ENCODE data around the gene MBNL2.

Gene MBNL2

DNA sequence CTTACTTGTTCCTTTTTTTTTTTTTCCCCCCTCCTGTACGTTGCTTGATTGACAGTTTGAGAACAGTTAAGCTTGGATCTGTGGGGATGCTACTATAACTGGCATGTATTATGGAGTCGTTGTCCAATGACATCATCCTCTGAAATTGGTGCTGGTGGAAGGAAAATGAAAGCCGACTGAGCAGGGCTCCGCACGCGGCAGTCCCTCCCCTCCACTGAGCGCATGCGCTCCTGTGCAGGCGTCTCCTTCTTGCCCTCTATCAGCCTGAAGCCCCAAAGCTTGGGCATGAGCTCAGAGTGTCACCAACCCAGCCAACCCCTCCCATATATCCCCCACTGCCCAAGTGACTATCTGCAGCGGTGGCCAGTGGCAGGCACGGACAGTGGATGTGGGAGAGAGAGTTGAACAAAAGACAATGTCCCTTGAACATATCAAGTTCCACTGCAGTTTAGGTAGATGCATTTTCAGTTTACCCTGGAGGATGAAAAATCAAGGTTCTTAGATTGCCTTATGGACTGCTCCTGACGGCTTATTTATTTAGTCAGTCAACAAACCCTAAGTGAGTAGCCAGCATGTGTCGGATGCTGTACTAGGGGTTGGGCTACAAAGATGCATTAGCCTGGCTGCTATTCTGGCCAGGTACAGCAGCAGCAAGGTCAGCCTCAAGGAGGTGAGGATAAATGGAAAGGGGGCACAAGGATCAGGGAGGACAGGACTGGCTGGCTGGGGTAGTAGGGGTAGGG is 20.8 kb downstream of the MBNL2 start:
- Histone ChIP-seq H3K27me3 (ENCODE audit: control insufficient read depth in 3 of 3, insufficient read depth in 3 of 3, low read depth in 1 of 3, low read length in 3 of 3) (no peaks in the 10 kb centered on the region), H3K23ac (ENCODE audit: low read depth, low read length, poor library complexity) (no peak overlapping the region), H4K91ac (ENCODE audit: low read depth, low read length, poor library complexity) (no peak overlapping the region), H3K79me1 (ENCODE audit: low read depth, low read length) (peaks cover 4% of the 10 kb centered on the region), H3K9ac (ENCODE audit: low read depth, low read length, poor library complexity) (no peak overlapping the region), H4K8ac (ENCODE audit: low read depth, low read length) (no peak overlapping the region), H3K18ac (ENCODE audit: low read length) (no peak overlapping the region), H3K4me2 (ENCODE audit: insufficient read depth, low read length, poor library complexity, severe bottlenecking) (no peak overlapping the region), H2BK12ac (ENCODE audit: low read length) (no peak overlapping the region), H2BK15ac (ENCODE audit: low read length) (no peak overlapping the region), H3K9me3 (replicated peaks in 1 of 2; ENCODE audit: control insufficient read depth in 2 of 2, insufficient read depth in 1 of 2, low read depth in 1 of 2, low read length in 2 of 2) (no peaks in the 10 kb centered on the region), H3K4ac (ENCODE audit: low read length) (no peak overlapping the region), H2AK5ac (ENCODE audit: low read depth, low read length) (no peak overlapping the region), H3K36me3 (replicated peaks in 1 of 2; ENCODE audit: control insufficient read depth in 2 of 2, insufficient read depth in 2 of 2, low read length in 2 of 2) (no peaks in the 10 kb centered on the region), H3K27ac (replicated peaks; ENCODE audit: low read length) (no peak overlapping the region), H3K14ac (ENCODE audit: low read length) (no peak overlapping the region), H2BK5ac (ENCODE audit: low read length) (no peak overlapping the region), H3K4me1 (ENCODE audit: control insufficient read depth in 2 of 2, insufficient read depth in 1 of 2, low read depth in 1 of 2, low read length in 2 of 2) (peaks cover 2 to 4% of the 10 kb centered on the region in 2 donors), H2AFZ (ENCODE audit: low read length) (no peak overlapping the region), H2BK120ac (ENCODE audit: low read depth, low read length) (no peak overlapping the region), H3K4me3 (ENCODE audit: low read length in 2 of 2) (no peak overlapping the region)
- DNase-seq (ENCODE audit: low spot score), result no peak
- no CpG with 5 or more reads among the region's 13 CpGs for WGBS, 2 donors (ENCODE audit: extremely low coverage in 2 of 2, insufficient read length in 2 of 2, insufficient replicate concordance in 1 of 2)

- no peak overlapping the region for H3K9ac ChIP-seq (ENCODE audit: low read depth, low read length, poor library complexity)
These were observed 22.0 kb downstream of the MBNL2 start for GRCh38 chr13:97243915-97244781.

GRCh38 chr13:97245011-97245410 is 22.9 kb downstream of the MBNL2 start:
- Histone ChIP-seq H2BK12ac (ENCODE audit: low read length) (no peak overlapping the region), H3K4ac (ENCODE audit: low read length) (no peak overlapping the region), H3K4me2 (ENCODE audit: insufficient read depth, low read length, poor library complexity, severe bottlenecking) (no peak overlapping the region), H3K14ac (ENCODE audit: low read length) (no peak overlapping the region), H3K9ac (ENCODE audit: low read depth, low read length, poor library complexity) (no peak overlapping the region), H2BK5ac (ENCODE audit: low read length) (no peak overlapping the region), H2AK5ac (ENCODE audit: low read depth, low read length) (no peak overlapping the region), H3K27me3 (ENCODE audit: control insufficient read depth in 3 of 3, insufficient read depth in 3 of 3, low read depth in 1 of 3, low read length in 3 of 3) (no peaks in the 10 kb centered on the region), H3K23ac (ENCODE audit: low read depth, low read length, poor library complexity) (no peak overlapping the region), H2BK120ac (ENCODE audit: low read depth, low read length) (no peak overlapping the region), H4K91ac (ENCODE audit: low read depth, low read length, poor library complexity) (no peak overlapping the region), H3K9me3 (replicated peaks in 1 of 2; ENCODE audit: control insufficient read depth in 2 of 2, insufficient read depth in 1 of 2, low read depth in 1 of 2, low read length in 2 of 2) (no peaks in the 10 kb centered on the region), H3K79me1 (ENCODE audit: low read depth, low read length) (peaks cover 4% of the 10 kb centered on the region), H3K27ac (replicated peaks; ENCODE audit: low read length) (no peak overlapping the region), H3K4me1 (ENCODE audit: control insufficient read depth in 2 of 2, insufficient read depth in 1 of 2, low read depth in 1 of 2, low read length in 2 of 2) (peaks cover 4% of the 10 kb centered on the region in 2 donors), H3K36me3 (replicated peaks in 1 of 2; ENCODE audit: control insufficient read depth in 2 of 2, insufficient read depth in 2 of 2, low read length in 2 of 2) (no peaks in the 10 kb centered on the region), H2BK15ac (ENCODE audit: low read length) (no peak overlapping the region), H2AFZ (ENCODE audit: low read length) (no peak overlapping the region), H4K8ac (ENCODE audit: low read depth, low read length) (no peak overlapping the region), H3K18ac (ENCODE audit: low read length) (no peak overlapping the region), H3K4me3 (ENCODE audit: low read length in 2 of 2) (no peak overlapping the region)
- DNase-seq (ENCODE audit: low spot score), result no peak

More at GRCh38 chr13:97243915-97244781, 22.0 kb downstream of the MBNL2 start:
- no peaks in the 10 kb centered on the region for H3K36me3 ChIP-seq (replicated peaks in 1 of 2; ENCODE audit: control insufficient read depth in 2 of 2, insufficient read depth in 2 of 2, low read length in 2 of 2)
- no CpG with 5 or more reads among the region's 8 CpGs for WGBS, 2 donors (ENCODE audit: extremely low coverage in 2 of 2, insufficient read length in 2 of 2, insufficient replicate concordance in 1 of 2)
- H2BK120ac ChIP-seq (ENCODE audit: low read depth, low read length), result no peak overlapping the region
- H3K23ac ChIP-seq (ENCODE audit: low read depth, low read length, poor library complexity), result no peak overlapping the region
- no peak overlapping the region for H3K4ac ChIP-seq (ENCODE audit: low read length)
- peaks cover 4% of the 10 kb centered on the region in 2 donors for H3K4me1 ChIP-seq (ENCODE audit: control insufficient read depth in 2 of 2, insufficient read depth in 1 of 2, low read depth in 1 of 2, low read length in 2 of 2)
- H3K27ac ChIP-seq (replicated peaks; ENCODE audit: low read length), result no peak overlapping the region
- no peak overlapping the region for H4K8ac ChIP-seq (ENCODE audit: low read depth, low read length)
- no peak overlapping the region for H2BK5ac ChIP-seq (ENCODE audit: low read length)
- H2BK12ac ChIP-seq (ENCODE audit: low read length), result no peak overlapping the region
- H3K14ac ChIP-seq (ENCODE audit: low read length), result no peak overlapping the region
- H4K91ac ChIP-seq (ENCODE audit: low read depth, low read length, poor library complexity), result no peak overlapping the region
- no peak for DNase-seq (ENCODE audit: low spot score)
- no peak overlapping the region for H3K4me2 ChIP-seq (ENCODE audit: insufficient read depth, low read length, poor library complexity, severe bottlenecking)
- H3K18ac ChIP-seq (ENCODE audit: low read length), result no peak overlapping the region
- H3K27me3 ChIP-seq (ENCODE audit: control insufficient read depth in 3 of 3, insufficient read depth in 3 of 3, low read depth in 1 of 3, low read length in 3 of 3), result no peaks in the 10 kb centered on the region
- no peak overlapping the region for H2BK15ac ChIP-seq (ENCODE audit: low read length)
- no peaks in the 10 kb centered on the region for H3K9me3 ChIP-seq (replicated peaks in 1 of 2; ENCODE audit: control insufficient read depth in 2 of 2, insufficient read depth in 1 of 2, low read depth in 1 of 2, low read length in 2 of 2)
- no peak overlapping the region for H2AFZ ChIP-seq (ENCODE audit: low read length)
- peaks cover 4% of the 10 kb centered on the region for H3K79me1 ChIP-seq (ENCODE audit: low read depth, low read length)
- H2AK5ac ChIP-seq (ENCODE audit: low read depth, low read length), result no peak overlapping the region
- H3K4me3 ChIP-seq (ENCODE audit: low read length in 2 of 2), result no peak overlapping the region

DNA sequence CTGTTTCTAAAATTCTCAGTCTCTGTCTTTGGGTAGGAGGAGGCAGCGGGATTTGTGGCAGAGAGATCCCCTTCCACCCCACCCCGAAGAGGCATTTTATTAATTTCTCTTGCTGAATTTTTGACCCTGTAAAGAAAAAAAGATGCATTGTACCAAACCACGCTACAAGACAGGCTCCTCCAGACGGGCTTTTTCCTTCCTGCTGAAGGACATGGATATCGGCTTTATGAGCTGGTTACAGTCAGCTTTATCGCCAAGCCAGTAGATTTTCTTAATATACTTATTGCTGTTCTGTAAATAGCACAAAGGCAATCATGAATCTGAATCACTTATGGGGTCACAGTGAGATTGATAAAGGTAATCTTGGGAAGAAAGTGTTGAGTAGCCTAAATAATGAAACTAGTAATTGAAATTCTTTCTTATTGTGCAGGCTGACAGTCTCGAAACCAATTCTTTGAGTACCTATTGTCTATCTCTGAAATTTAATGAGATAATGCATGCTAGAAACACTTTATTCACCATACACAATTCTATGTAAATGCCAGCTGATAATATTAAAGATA is 24.5 kb downstream of the MBNL2 start:
- Histone ChIP-seq H3K4me1 (ENCODE audit: control insufficient read depth in 2 of 2, insufficient read depth in 1 of 2, low read depth in 1 of 2, low read length in 2 of 2) (peaks cover 4 to 5% of the 10 kb centered on the region in 2 donors), H3K23ac (ENCODE audit: low read depth, low read length, poor library complexity) (no peak overlapping the region), H3K36me3 (replicated peaks in 1 of 2; ENCODE audit: control insufficient read depth in 2 of 2, insufficient read depth in 2 of 2, low read length in 2 of 2) (no peaks in the 10 kb centered on the region), H3K18ac (ENCODE audit: low read length) (no peak overlapping the region), H3K4me2 (ENCODE audit: insufficient read depth, low read length, poor library complexity, severe bottlenecking) (no peak overlapping the region), H3K4me3 (ENCODE audit: low read length in 2 of 2) (no peak overlapping the region), H2BK15ac (ENCODE audit: low read length) (no peak overlapping the region), H2BK120ac (ENCODE audit: low read depth, low read length) (no peak overlapping the region), H2AK5ac (ENCODE audit: low read depth, low read length) (no peak overlapping the region), H4K91ac (ENCODE audit: low read depth, low read length, poor library complexity) (no peak overlapping the region), H3K9me3 (replicated peaks in 1 of 2; ENCODE audit: control insufficient read depth in 2 of 2, insufficient read depth in 1 of 2, low read depth in 1 of 2, low read length in 2 of 2) (no peaks in the 10 kb centered on the region), H2BK12ac (ENCODE audit: low read length) (no peak overlapping the region), H2AFZ (ENCODE audit: low read length) (no peak overlapping the region), H3K14ac (ENCODE audit: low read length) (no peak overlapping the region), H3K4ac (ENCODE audit: low read length) (no peak overlapping the region), H4K8ac (ENCODE audit: low read depth, low read length) (no peak overlapping the region), H3K79me1 (ENCODE audit: low read depth, low read length) (peaks cover 3% of the 10 kb centered on the region), H3K27me3 (ENCODE audit: control insufficient read depth in 3 of 3, insufficient read depth in 3 of 3, low read depth in 1 of 3, low read length in 3 of 3) (no peaks in the 10 kb centered on the region), H3K9ac (ENCODE audit: low read depth, low read length, poor library complexity) (no peak overlapping the region), H3K27ac (replicated peaks; ENCODE audit: low read length) (no peak overlapping the region), H2BK5ac (ENCODE audit: low read length) (no peak overlapping the region)
- no CpG with 5 or more reads among the region's 7 CpGs for WGBS, 2 donors (ENCODE audit: extremely low coverage in 2 of 2, insufficient read length in 2 of 2, insufficient replicate concordance in 1 of 2)
- no peak for DNase-seq (ENCODE audit: low spot score)

All from neuronal stem cell (in vitro differentiated cells).